HepG2 (cell line): ENCODE data around the gene FAT1. TPM values are rescaled to one million over a fixed set of nuclear protein-coding genes. Genes with fewer than 3 reads are reported as not detected.
A peak's percentile ranks its signal among the peaks of the same experiment; 100 is the strongest.

Source experiments
- ATAC-seq: fragments of 200-7000 bp; cut with Tn5 transposase; 3 replicates; pipeline ENCODE4 v1.9.1; 2020; ENCODE audit warnings: mild to moderate bottlenecking, moderate library complexity
- BruUV-seq: library from RNA; stranded (reverse); fragments of 400-500 nt; replicated peaks from 2 replicates; lab custom pipeline; 2021; lab: Mats Ljungman, UMichigan
- CTCF ChIA-PET: fragments of 300-600 bp; formaldehyde crosslinking; extraction: SDS; loops from one replicate; lab custom pipeline; 2021; ENCODE audit warnings: low total read pairs, inconsistent platforms, low intra/inter-chr PET ratio; lab: Yijun Ruan, JAX
- POLR2A ChIA-PET: fragments of 350-600 bp; sonication (Branson Sonifier 250); formaldehyde crosslinking; loops from one replicate; lab custom pipeline; 2020; ENCODE audit warnings: antibody characterized with exemption, inconsistent platforms; lab: Yijun Ruan, JAX
- DNase-seq: peaks from one replicate; pipeline ENCODE4 v3.0.0-alpha.2; 2015; ENCODE audit warnings: low spot score
- FAIRE-seq: peaks from 3 replicates; lab custom pipeline; 2011; peaks lifted over from hg19 to GRCh38; lab: Jason Lieb, UNC
- H2AFZ ChIP-seq: one replicate; pipeline ENCODE4 v1.6.1; 2011; ENCODE audit warnings: low read length, inconsistent platforms
- H3K27ac ChIP-seq: fragments of 300-600 bp; 3 replicates; pipeline ENCODE4 v1.8.0; 2011; ENCODE audit warnings: mixed run types, mild to moderate bottlenecking, mixed read lengths, low read length, inconsistent platforms; ENCODE audit not compliant: insufficient read depth; ENCODE audit errors: extremely low read length
- H3K27me3 ChIP-seq, 2 experiments: fragments of 200-600 bp in 1 of 2; 2 replicates in 1 of 2; 3 replicates in 1 of 2; pipeline versions ENCODE4 v1.6.0 to v1.8.0; 2011; ENCODE audit warnings: low read length in 2 of 2, mild to moderate bottlenecking in 2 of 2, moderate library complexity in 2 of 2, inconsistent platforms in 1 of 2; ENCODE audit not compliant: insufficient read depth in 2 of 2, control insufficient read depth in 1 of 2
- H3K36me3 ChIP-seq, 2 experiments: fragments of 200-600 bp in 1 of 2; replicated peaks in 1 of 2; 2 replicates in 1 of 2; 3 replicates in 1 of 2; pipeline versions ENCODE4 v1.5.1 to v1.8.0; 2011; ENCODE audit warnings: low read length in 2 of 2, inconsistent platforms in 1 of 2; ENCODE audit not compliant: insufficient read depth in 2 of 2, control insufficient read depth in 1 of 2
- H3K4me1 ChIP-seq: 2 replicates; pipeline ENCODE4 v1.5.1; 2012; ENCODE audit warnings: low read length, inconsistent platforms; ENCODE audit not compliant: insufficient read depth
- H3K4me2 ChIP-seq: 2 replicates; pipeline ENCODE4 v1.6.0; 2011; ENCODE audit warnings: low read depth, low read length, inconsistent platforms
- H3K4me3 ChIP-seq, 3 experiments: fragments of 200-600 bp in 1 of 3; sonication (generic), shearing (Covaris generic) in 1 of 3; replicated peaks in 1 of 3; 2 replicates each; pipeline ENCODE4 v1.5.1; 2011 to 2016; ENCODE audit warnings: low read length in 3 of 3, inconsistent platforms in 2 of 3, low read depth in 2 of 3, mild to moderate bottlenecking in 2 of 3, control low read depth in 1 of 3, mixed read lengths in 1 of 3; ENCODE audit not compliant: insufficient read depth in 1 of 3
- H3K79me2 ChIP-seq: one replicate; pipeline ENCODE4 v1.6.1; 2011; ENCODE audit warnings: low read length, inconsistent platforms; ENCODE audit not compliant: insufficient read depth
- H3K9ac ChIP-seq: 2 replicates; pipeline ENCODE4 v1.6.0; 2011; ENCODE audit warnings: mild to moderate bottlenecking, low read depth, low read length, inconsistent platforms; ENCODE audit not compliant: insufficient read depth
- H3K9me3 ChIP-seq: 2 replicates; pipeline ENCODE4 v1.5.1; 2012; ENCODE audit warnings: mild to moderate bottlenecking, low read length
- H4K20me1 ChIP-seq: 2 replicates; pipeline ENCODE4 v1.6.0; 2011; ENCODE audit warnings: inconsistent platforms, mild to moderate bottlenecking, low read length, moderate library complexity; ENCODE audit not compliant: insufficient read depth
- BCL6 ChIP-seq: IDR thresholded peaks from 2 replicates; pipeline ENCODE4 v1.6.1; 2016; ENCODE audit warnings: missing genetic modification reagents, missing compliant biosample characterization
- EEA1 ChIP-seq: sonication (generic); formaldehyde crosslinking; IDR thresholded peaks from 2 replicates; pipeline ENCODE4 v1.5.1; 2020; ENCODE audit warnings: mild to moderate bottlenecking, missing genetic modification reagents, borderline replicate concordance
- TEAD3 ChIP-seq: optimal IDR thresholded peaks from 2 replicates; pipeline ENCODE3; 2016; ENCODE audit warnings: borderline replicate concordance
- ZBTB20 ChIP-seq: sonication (generic); formaldehyde crosslinking; IDR thresholded peaks from 2 replicates; pipeline ENCODE4 v1.8.1; 2023; ENCODE audit warnings: missing genetic modification reagents, low read depth, mild to moderate bottlenecking, borderline replicate concordance
- ZNF24 ChIP-seq: fragments of 450-650 bp; IDR thresholded peaks from 2 replicates; pipeline ENCODE4 v1.6.1; 2017; ENCODE audit warnings: antibody characterized with exemption, mild to moderate bottlenecking
- WGBS: methylation state at CpG from one replicate; pipeline ENCODE4 v1.1.6; 2017; ENCODE audit warnings: low lambda C conversion rate; 5-methylcytosine and 5-hydroxymethylcytosine counted together
- in situ Hi-C: cut with HindIII; loops from 2 replicates; pipeline ENCODE4 v1.10.0; 2017; ENCODE audit warnings: low pct_unique_long_range_greater_than_20kb; ENCODE audit not compliant: extremely low pct_ligation_motif_present
- intact Hi-C: fragments of 100-400 bp; cut with micrococcal nuclease; formaldehyde crosslinking; loops from one replicate; pipeline ENCODE4 v1.10.0; 2022; ENCODE audit not compliant: unreplicated experiment
- polyA plus RNA-seq, 8 experiments: library from polyadenylated mRNA; depleted of rRNA in 3 of 8; stranded (reverse) in 7 of 8; unstranded in 1 of 8; fragments of >200 nt; fragmentation: Illumina TruSeq in 4 of 8; extraction: Trizol in 4 of 8; gene quantifications; 2 replicates each; pipeline versions ENCODE4 v1.2.1 to v1.2.3, GENCODE V29; 2011 to 2016; ENCODE audit warnings: low read depth in 4 of 8, missing spikeins in 1 of 8, mixed read lengths in 1 of 8; ENCODE audit not compliant: insufficient read depth in 1 of 8
- total RNA-seq, 5 experiments: library from RNA; depleted of rRNA; stranded (reverse); fragments of >200 nt; fragmentation: Illumina TruSeq; extraction: Trizol; gene quantifications; 2 replicates each; pipeline ENCODE4 v1.2.3, GENCODE V29; 2016; ENCODE audit warnings: low read depth in 1 of 5

The FAT1 gene
- total and polyA plus RNA-seq, 2 of the 13 experiments (the other 11 are each of a cell fraction or from before 2014, with no cell fraction given): 185 to 216 TPM

- no peak for TF ChIP-seq ZBTB20 (CRISPR knock-in tag)
- TF ChIP-seq ZNF24: peak; percentile 91
- TF ChIP-seq, all 625 proteins: peak for 1
- Histone ChIP-seq H4K20me1 (no peaks in the 10 kb centered on the region), H3K9me3 (no peaks in the 10 kb centered on the region), H3K4me1 (no peaks in the 10 kb centered on the region), H3K9ac (no peak overlapping the region), H3K27me3 (no peaks in the 10 kb centered on the region), H3K36me3 (peaks cover 32 to 73% of the 10 kb centered on the region in 2 experiments), H2AFZ (no peak overlapping the region), H3K4me3 (no peak overlapping the region), H3K27ac (no peak overlapping the region), H3K79me2 (no peaks in the 10 kb centered on the region), H3K4me2 (no peak overlapping the region)
- intact Hi-C loops (no loop called here), in situ Hi-C loops (no loop called here)
- ATAC-seq (peak; percentile 33), FAIRE-seq (no peak), DNase-seq (no peak)
- 92% methylated on average over 10 of the region's 10 CpGs for WGBS
- POLR2A ChIA-PET: no interaction called here
- CTCF ChIA-PET: no interaction called here
- no TSS peak for BruUV-seq
Measured at GRCh38 chr4:186627226-186627865, 96.3 kb downstream of the FAT1 start.

DNA sequence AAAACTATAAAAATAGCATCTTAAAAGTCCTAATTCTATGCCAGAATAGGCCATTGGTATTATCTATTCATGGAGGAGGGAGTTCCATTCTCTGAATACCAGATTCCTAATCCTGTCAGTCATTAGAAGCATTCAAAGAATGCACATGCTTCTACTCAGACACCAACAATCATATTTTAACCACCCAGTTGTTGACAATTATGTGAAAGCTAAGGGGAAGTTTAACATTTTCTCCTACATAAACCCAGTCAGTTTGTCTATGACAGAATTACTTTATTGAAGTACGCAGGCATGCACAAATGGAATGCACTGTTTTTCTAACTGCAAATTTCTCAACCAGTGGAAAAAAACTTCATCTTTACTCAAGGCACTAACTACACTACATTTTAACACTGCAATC lies 98.7 kb downstream of the FAT1 start:
- DNase-seq: peak; percentile 20

More for the DNA sequence above, 98.7 kb downstream of the FAT1 start:
- no peak overlapping the region for H3K4me2 ChIP-seq
- ATAC-seq (no peak), FAIRE-seq (no peak)
- H3K27ac ChIP-seq: no peak overlapping the region
- no peak overlapping the region for H2AFZ ChIP-seq
- no peaks in the 10 kb centered on the region for H3K9me3 ChIP-seq
- H4K20me1 ChIP-seq: no peaks in the 10 kb centered on the region
- WGBS: 94% methylated on average over 1 of the region's 1 CpG
- no peak overlapping the region for H3K9ac ChIP-seq
- intact Hi-C loops (no loop called here), in situ Hi-C loops (no loop called here)
- TF ChIP-seq BCL6 (CRISPR knock-in tag): peak; percentile 75
- no peak for TF ChIP-seq EEA1 (CRISPR knock-in tag)
- peak; percentile 22 for TF ChIP-seq TEAD3 (CRISPR knock-in tag)
- no peaks in the 10 kb centered on the region for H3K27me3 ChIP-seq
- CTCF ChIA-PET: no interaction called here
- no peak overlapping the region for H3K4me3 ChIP-seq
- no peaks in the 10 kb centered on the region for H3K4me1 ChIP-seq
- POLR2A ChIA-PET: no interaction called here
- no TSS peak for BruUV-seq
- H3K36me3 ChIP-seq: peaks cover 32 to 77% of the 10 kb centered on the region in 2 experiments
- H3K79me2 ChIP-seq: no peaks in the 10 kb centered on the region
